Measurements from ENCODE around the gene USP26. TPM values are rescaled to one million over a fixed set of nuclear protein-coding genes. Genes with fewer than 3 reads are reported as not detected.
A peak's percentile ranks its signal among the peaks of the same experiment; 100 is the strongest.

The USP26 gene
- total RNA-seq, 1 experiment from 2014 or later = not detected

DNA sequence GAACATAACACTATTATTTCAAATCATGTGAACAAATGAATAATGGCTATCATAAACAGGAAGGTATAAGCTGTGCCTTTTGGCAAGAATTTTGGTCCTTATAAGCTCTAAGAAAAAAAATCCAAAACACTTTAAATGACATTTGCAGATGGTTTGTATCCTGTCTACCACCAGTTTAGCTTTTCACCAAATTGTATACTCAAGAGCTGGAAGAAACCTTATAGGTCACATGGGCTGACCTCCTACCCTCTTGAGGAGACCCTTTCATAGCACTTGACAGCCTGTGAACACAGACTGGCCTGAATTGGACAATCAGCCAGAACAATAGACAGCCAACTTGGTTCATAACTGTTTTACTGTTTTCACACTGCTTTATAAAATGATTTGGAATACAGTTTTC lies 24.3 kb downstream of the USP26 start:
- Histone ChIP-seq H3K79me2 (ENCODE audit: low read length) (no peaks in the 10 kb centered on the region), H2AFZ (ENCODE audit: low read length) (no peak overlapping the region), H3K9ac (ENCODE audit: low read length) (no peak overlapping the region), H3K4me2 (ENCODE audit: low read length) (no peak overlapping the region), H3K4me3 (ENCODE audit: low read length) (no peak overlapping the region), H4K20me1 (ENCODE audit: low read length) (no peaks in the 10 kb centered on the region), H3K27me3 (ENCODE audit: low read length) (no peaks in the 10 kb centered on the region), H3K4me1 (ENCODE audit: insufficient read depth, low read length) (no peaks in the 10 kb centered on the region), H3K9me3 (ENCODE audit: low read length) (no peaks in the 10 kb centered on the region), H3K36me3 (ENCODE audit: low read depth, low read length) (no peaks in the 10 kb centered on the region), H3F3A (ENCODE audit: low read length, unreplicated experiment) (no peaks in the 10 kb centered on the region), H3K9me2 (replicated peaks; ENCODE audit: low read length) (no peaks in the 10 kb centered on the region), H3K27ac (ENCODE audit: low read length) (no peak overlapping the region)
- ATAC-seq (no peak), DNase-seq (no peak)
- intact Hi-C loops (cut with micrococcal nuclease) = no loop called here
- ChIA-PET CTCF (no interaction called here), POLR2A (ENCODE audit: unreplicated experiment) (no interaction called here)
- TF ChIP-seq EZH2phosphoT487 (IDR thresholded peaks at IDR 0.05; ENCODE audit: borderline replicate concordance, low read length) (no peak), EZH2 (IDR thresholded peaks at IDR 0.05; ENCODE audit: low read length, unreplicated experiment) (no peak)
- TF ChIP-seq, protein P1, sequence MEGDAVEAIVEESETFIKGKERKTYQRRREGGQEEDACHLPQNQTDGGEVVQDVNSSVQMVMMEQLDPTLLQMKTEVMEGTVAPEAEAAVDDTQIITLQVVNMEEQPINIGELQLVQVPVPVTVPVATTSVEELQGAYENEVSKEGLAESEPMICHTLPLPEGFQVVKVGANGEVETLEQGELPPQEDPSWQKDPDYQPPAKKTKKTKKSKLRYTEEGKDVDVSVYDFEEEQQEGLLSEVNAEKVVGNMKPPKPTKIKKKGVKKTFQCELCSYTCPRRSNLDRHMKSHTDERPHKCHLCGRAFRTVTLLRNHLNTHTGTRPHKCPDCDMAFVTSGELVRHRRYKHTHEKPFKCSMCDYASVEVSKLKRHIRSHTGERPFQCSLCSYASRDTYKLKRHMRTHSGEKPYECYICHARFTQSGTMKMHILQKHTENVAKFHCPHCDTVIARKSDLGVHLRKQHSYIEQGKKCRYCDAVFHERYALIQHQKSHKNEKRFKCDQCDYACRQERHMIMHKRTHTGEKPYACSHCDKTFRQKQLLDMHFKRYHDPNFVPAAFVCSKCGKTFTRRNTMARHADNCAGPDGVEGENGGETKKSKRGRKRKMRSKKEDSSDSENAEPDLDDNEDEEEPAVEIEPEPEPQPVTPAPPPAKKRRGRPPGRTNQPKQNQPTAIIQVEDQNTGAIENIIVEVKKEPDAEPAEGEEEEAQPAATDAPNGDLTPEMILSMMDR (conservative IDR thresholded peaks at IDR 0.05; ENCODE audit: low read depth, low read length) = no peak
- BruUV-seq (replicated peaks) = no TSS peak

DNA sequence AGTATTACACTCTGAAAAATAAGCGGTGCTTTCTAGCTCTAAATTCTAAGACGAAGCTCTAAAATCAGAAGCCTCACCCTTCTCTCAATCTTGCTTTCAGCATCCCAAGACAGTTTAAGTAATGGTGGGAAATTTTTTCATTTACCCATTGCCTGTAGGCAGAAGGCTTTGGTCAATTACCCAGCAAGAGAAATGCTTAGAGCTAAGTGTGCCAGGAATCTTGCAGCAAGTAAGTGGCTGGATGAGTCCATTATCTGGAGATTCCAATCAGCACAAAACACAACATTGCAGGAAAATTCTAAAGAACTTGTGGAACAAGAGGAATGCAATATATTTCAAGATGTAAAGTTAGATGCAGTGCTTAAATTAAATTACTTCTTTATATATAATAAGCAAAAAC lies 28.4 kb downstream of the USP26 start:
- intact Hi-C loops (cut with micrococcal nuclease) = no loop called here
- H3K27me3 ChIP-seq (ENCODE audit: low read length) = no peaks in the 10 kb centered on the region
- ChIA-PET POLR2A (ENCODE audit: unreplicated experiment) (no interaction called here), CTCF (no interaction called here)
- TF ChIP-seq EZH2phosphoT487 (IDR thresholded peaks at IDR 0.05; ENCODE audit: borderline replicate concordance, low read length) (no peak), EZH2 (IDR thresholded peaks at IDR 0.05; ENCODE audit: low read length, unreplicated experiment) (no peak)
- TF ChIP-seq, protein P1 (conservative IDR thresholded peaks at IDR 0.05; ENCODE audit: low read depth, low read length) = no peak
- H3K4me3 ChIP-seq (ENCODE audit: low read length) = no peak overlapping the region
- no peaks in the 10 kb centered on the region for H3K79me2 ChIP-seq (ENCODE audit: low read length)
- H3K9me2 ChIP-seq (replicated peaks; ENCODE audit: low read length) = no peaks in the 10 kb centered on the region
- no peaks in the 10 kb centered on the region for H3F3A ChIP-seq (ENCODE audit: low read length, unreplicated experiment)
- no TSS peak for BruUV-seq (replicated peaks)
- no peak overlapping the region for H3K27ac ChIP-seq (ENCODE audit: low read length)
- H4K20me1 ChIP-seq (ENCODE audit: low read length) = no peaks in the 10 kb centered on the region
- no peaks in the 10 kb centered on the region for H3K36me3 ChIP-seq (ENCODE audit: low read depth, low read length)
- H3K4me2 ChIP-seq (ENCODE audit: low read length) = no peak overlapping the region
- no peak overlapping the region for H2AFZ ChIP-seq (ENCODE audit: low read length)
- H3K9me3 ChIP-seq (ENCODE audit: low read length) = no peaks in the 10 kb centered on the region
- no peak overlapping the region for H3K9ac ChIP-seq (ENCODE audit: low read length)
- DNase-seq (no peak), ATAC-seq (no peak)
- no peaks in the 10 kb centered on the region for H3K4me1 ChIP-seq (ENCODE audit: insufficient read depth, low read length)

DNA sequence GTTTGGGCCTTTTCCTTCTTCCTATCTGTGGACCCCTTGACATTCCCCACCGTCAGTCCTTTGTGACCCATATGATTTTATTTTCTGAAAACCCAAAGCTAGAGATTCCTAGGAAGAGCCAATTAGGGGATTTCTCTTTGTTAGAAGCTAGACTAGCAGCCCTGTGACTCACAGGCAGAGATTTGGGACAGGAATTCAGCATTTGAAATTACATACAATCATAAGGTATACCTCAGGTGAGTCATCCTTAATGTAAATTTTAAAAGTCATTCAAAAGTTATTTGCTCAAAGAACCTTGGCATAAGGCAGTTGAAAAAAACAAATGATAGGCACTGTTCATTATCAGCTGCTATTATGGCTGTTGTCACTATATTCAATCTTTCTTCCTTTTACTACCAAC lies 40.6 kb downstream of the USP26 start:
- peak; percentile 83 for DNase-seq
- TF ChIP-seq EZH2phosphoT487 (IDR thresholded peaks at IDR 0.05; ENCODE audit: borderline replicate concordance, low read length) = no peak
- TF ChIP-seq, protein P1 (conservative IDR thresholded peaks at IDR 0.05; ENCODE audit: low read depth, low read length) = no peak
- TF ChIP-seq EZH2 (IDR thresholded peaks at IDR 0.05; ENCODE audit: low read length, unreplicated experiment) = no peak
- no TSS peak for BruUV-seq (replicated peaks)

More for the DNA sequence above, 40.6 kb downstream of the USP26 start:
- H3K27me3 ChIP-seq (ENCODE audit: low read length) = no peaks in the 10 kb centered on the region
- H3K27ac ChIP-seq (ENCODE audit: low read length) = peak overlapping the region; percentile 89
- no peaks in the 10 kb centered on the region for H4K20me1 ChIP-seq (ENCODE audit: low read length)
- H3K9me3 ChIP-seq (ENCODE audit: low read length) = no peaks in the 10 kb centered on the region
- ATAC-seq = peak; percentile 78
- intact Hi-C loops (cut with micrococcal nuclease) = loop anchor here (10.0 kb wide), 1 partner anchor 618 kb away; no protein-coding TSS in a partner anchor
- peaks cover 8% of the 10 kb centered on the region for H3F3A ChIP-seq (ENCODE audit: low read length, unreplicated experiment)
- 0 out of 2 replicates have a peak overlapping the region, but pooled peaks have one; percentile 39 for H3K9ac ChIP-seq (ENCODE audit: low read length)
- peak overlapping the region; percentile 47; the same call in 1 of the 2 replicates for H2AFZ ChIP-seq (ENCODE audit: low read length)
- CTCF ChIA-PET = interaction anchor here (0.6 kb wide), 1 partner anchor 52 kb away, joined by 3 read pairs; no protein-coding TSS in a partner anchor
- H3K36me3 ChIP-seq (ENCODE audit: low read depth, low read length) = no peaks in the 10 kb centered on the region
- H3K4me1 ChIP-seq (ENCODE audit: insufficient read depth, low read length) = peaks cover 48% of the 10 kb centered on the region
- H3K4me3 ChIP-seq (ENCODE audit: low read length) = no peak overlapping the region
- peak overlapping the region; percentile 74 for H3K4me2 ChIP-seq (ENCODE audit: low read length)
- POLR2A ChIA-PET (ENCODE audit: unreplicated experiment) = interaction anchor here (0.7 kb wide), 1 partner anchor 1336 kb away, joined by 4 read pairs; no protein-coding TSS in a partner anchor
- no peaks in the 10 kb centered on the region for H3K9me2 ChIP-seq (replicated peaks; ENCODE audit: low read length)
- no peaks in the 10 kb centered on the region for H3K79me2 ChIP-seq (ENCODE audit: low read length)
